Uterus (tissue), 2 donors: ENCODE data around the gene DKKL1.

Experiments
- CTCF ChIP-seq, 4 experiments: fragments of 200-600 bp in 2 of 4; fragments of 450-650 bp in 2 of 4; sonication (generic) in 2 of 4; IDR thresholded peaks; one replicate each; pipeline ENCODE4 v1.5.1; 2016 to 2019; ENCODE audit warnings: antibody characterized with exemption in 4 of 4, mild to moderate bottlenecking in 2 of 4, moderate library complexity in 1 of 4
- POLR2A ChIP-seq, 2 donors: fragments of 450-650 bp; IDR thresholded peaks; one replicate each; pipeline ENCODE4 v1.6.1; 2016; ENCODE audit warnings: antibody characterized with exemption in 2 of 2, mild to moderate bottlenecking in 1 of 2, moderate library complexity in 1 of 2

GRCh38 chr19:49398001-49398615, 34.4 kb downstream of the DKKL1 start:
- TF ChIP-seq POLR2A (IDR thresholded peaks at IDR 0.05) (no peak), CTCF (IDR thresholded peaks at IDR 0.05) (no peak)
